Endometrium (tissue), 2 donors: ENCODE measurements around the gene BCAT1.
A peak's percentile ranks its signal among the peaks of the same experiment; 100 is the strongest.
"Not testable (repeated sequence)": the region's sequence is repeated elsewhere in the genome, so short reads cannot be mapped to it uniquely, and the experiment has no call there.

ENCODE experiments used
- FAIRE-seq: peaks from 2 replicates; lab custom pipeline; 2012; peaks lifted over from hg19 to GRCh38; lab: Jason Lieb, UNC
- donor health status: control.
- donor health status: control.

BCAT1 gene

DNA sequence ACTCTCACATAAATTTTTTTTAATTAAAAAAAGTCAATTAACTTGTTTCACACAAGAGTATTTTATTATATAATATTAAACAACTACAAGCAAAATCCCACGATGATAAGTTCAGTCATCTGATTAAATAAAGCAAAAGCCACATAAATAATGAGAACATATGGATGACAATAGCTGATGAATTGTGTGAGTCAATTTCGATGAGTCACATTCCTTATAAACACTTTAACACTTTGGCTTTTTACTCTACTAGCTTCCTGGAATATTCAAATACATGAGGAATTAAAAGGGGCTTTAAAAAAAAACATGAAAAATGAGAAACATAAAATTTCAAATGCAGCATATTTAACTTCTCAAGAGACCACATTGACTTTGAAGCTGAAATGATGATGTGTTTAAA lies 95.3 kb downstream of the BCAT1 start:
- FAIRE-seq, result no peak

DNA sequence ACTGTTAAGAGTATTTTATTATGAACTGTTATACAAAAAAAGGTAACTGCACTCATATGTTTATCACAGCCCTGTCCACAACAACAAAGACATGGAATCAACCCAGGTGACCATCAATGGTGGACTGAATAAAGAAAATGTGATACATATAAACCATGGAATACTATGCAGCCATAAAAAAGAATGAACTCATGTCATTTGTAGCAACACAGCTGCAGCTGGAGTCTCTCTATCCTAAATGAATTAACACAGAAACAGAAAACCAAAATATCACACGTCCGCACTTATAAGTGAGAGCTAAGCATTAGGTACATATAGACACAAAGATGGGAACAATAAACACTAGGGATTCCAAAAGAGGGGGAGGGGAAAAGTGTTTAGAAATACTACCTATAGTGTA lies 95.8 kb downstream of the BCAT1 start:
- no peak for FAIRE-seq

DNA sequence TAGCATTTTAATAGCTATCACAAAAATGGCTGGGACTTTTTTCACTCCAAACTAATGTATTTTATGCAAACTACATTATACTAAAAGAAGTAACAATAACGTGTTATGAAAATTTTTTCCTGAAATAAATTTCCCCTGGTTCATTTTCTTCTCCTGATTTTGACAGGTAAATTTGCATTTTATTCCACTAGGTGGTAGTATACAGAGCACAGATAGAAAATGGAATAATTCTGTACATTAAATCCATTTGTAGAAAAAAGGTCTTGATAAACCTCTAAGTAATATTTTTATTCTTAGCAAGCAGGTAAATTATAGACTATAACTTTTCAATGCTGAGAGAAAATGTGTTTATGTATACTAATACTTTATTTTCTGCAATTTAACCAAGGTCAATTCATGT lies 96.5 kb downstream of the BCAT1 start:
- FAIRE-seq, result peak; percentile 59

DNA sequence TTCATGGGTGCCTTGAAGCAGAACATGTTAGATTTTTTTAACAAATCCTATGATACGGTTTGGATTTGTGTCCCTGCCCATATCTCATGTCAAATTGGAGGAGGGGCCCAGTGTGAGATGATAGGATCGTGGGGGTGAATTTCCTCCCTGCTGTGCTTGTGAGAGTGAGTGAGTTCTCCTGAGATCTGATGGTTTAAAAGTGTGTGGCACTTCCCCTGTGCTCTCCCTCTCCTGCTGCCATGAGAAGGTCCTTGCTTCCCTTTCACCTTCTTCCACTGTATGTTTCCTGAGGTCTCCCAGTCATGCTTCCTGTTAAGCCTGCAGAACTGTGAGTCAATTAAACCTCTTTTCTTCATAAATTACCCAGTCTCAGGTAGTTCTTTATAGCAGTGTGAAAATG lies 97.0 kb downstream of the BCAT1 start:
- FAIRE-seq, result not testable (repeated sequence)

DNA sequence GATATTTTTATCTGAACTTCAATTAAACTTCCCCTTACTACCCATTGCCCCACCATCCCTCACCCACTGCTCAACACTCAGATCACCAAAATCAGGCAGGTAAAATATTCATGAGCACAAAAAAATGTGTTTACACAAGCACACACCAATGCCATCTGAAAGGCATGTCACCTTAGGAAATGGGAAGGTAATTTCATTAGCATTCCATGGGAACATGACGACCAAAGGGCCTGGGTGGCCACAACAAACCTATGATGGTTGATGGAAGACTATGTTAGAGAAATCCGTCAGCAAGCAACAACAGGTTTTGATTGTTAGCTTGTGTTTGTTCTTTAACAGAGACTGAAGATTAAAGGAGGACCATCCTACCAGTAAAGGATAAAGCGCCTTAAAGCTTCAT lies 97.6 kb downstream of the BCAT1 start:
- FAIRE-seq, result no peak

DNA sequence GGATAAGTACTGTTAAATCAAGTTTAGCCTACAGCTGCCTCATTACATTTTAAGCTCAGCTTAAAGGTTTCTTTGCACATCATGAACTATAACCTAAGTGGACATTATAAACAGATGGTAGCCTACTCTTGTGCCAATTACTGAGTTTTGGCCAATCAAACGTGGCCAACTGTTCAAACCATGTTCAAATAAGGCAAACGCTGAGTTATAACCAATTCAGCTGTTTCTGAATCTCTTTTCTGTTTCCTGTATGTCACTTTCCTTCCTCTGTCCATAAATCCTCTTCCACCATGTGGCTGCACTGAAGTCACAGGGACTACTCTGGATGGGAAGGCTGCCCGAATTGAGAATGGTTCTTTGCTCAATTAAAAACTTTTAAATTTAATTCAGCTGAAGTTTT lies 98.4 kb downstream of the BCAT1 start:
- FAIRE-seq, result no peak

DNA sequence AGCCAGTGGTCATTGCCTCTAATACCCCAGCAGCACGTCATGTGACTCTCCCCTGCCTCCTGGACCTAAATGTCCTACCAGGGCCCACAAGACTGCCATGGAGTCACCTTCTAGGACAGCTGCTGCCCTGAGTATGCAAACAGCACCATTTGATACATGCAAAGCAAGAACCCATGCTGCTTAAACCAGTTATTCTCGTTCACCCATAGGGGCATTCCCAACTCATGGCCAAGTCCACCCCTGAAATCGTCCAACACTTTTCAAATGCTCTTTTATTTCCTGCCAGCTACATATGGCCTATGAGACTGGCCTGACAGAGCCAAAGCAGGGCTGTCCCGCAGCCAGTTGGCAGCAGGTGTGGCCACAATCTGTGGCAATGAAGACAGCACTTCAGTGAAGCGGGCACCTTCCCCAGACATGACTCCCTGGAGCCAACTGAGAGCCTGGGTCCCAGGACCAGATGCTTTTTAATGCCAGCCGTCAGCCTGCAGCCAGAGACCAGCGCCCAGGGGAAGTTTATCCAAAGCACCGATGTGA lies 99.9 kb downstream of the BCAT1 start:
- FAIRE-seq, result no peak

DNA sequence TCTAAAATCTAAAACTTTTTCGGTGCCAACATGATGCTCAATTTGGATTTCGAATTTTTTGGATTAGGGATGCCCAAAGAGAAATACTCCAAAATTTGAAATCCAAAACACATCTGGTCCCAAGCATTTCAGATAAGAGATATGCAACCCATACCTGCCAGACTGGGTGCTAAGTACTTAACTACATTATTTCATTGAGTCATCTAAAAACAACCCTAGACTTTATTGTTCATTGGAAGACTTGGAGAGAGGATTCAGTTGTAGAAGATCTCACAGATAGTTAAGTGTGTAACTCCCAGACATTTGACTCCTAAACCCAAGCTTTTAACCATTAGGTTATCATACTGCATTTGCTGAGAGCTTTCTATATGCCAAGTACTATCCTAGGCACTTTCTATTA lies 102.2 kb downstream of the BCAT1 start:
- no peak for FAIRE-seq

DNA sequence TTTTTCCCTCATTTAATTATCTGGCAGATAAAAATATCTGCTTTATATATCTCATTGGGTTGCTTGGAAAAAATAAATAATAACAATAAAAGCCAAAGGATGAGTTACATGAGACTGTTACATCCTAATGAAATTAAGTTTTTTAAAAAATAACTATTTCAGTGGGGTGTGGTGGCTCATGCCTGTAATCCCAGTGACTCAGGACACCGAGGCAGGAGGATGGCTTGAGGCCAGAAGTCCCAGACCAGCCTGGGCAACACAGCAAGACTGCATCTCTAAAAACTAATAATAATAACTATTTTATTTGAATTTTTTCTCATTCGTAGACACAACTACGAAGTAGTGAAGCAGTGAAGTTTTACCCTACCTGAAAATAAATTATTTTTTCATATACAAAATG lies 103.3 kb downstream of the BCAT1 start:
- no peak for FAIRE-seq

DNA sequence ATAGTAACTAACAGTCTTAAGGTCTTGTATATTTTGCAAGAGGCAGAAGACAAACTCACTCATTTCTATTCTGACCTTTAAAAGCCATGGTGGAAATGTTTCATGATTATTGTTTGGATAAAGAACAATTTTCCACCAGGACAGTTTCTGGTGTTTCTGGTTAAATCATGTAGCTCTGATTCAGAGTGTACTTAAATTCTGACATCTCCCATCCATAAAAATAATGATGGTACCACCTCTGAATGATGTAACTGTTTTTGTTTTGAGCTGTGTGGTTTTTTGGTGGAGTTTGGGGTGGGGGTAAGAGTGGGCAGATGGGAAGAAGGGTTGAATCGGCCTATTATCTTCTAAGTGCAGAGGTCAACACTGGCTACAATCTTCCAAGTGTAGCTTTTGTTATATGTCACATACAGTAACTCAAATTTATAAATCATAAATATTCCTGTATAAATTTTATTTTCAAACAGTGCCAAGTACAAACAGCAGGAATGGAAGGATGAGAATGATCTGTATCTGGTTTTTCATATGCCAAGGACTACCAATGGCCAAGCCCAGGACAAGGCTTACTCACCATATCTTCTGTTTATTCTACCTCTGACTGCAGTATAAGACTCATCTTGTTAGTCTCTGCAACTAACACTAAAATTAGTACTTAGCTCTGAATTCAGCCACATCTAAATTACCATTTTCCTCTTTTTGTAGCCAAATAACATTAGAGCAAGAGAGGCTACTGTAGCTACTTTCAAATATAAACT lies 108.7 kb downstream of the BCAT1 start:
- no peak for FAIRE-seq

DNA sequence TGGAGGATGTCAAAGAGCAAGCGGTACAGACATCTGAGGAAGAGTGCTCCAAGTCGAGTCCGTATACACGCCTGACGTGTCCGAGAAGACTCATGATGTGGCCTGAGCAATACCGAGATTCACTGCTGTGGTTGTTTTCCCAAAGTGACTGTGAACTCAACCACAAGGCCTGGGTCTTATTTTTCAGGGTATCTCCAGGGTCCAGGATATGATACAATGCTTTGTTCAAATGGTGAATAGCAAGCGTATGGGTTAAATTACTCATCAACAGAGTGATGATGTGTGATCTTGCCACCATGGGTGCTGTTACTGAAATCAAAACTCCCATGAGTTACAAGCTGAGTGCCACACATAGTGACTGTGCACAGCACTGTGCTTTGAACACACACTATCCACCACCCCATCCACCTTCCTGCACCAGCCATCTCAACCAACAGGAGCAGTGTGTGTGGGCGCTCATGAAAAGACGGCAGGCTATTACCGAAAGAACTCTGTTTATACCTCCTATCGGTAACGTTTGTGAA lies 109.6 kb downstream of the BCAT1 start:
- FAIRE-seq, result no peak

DNA sequence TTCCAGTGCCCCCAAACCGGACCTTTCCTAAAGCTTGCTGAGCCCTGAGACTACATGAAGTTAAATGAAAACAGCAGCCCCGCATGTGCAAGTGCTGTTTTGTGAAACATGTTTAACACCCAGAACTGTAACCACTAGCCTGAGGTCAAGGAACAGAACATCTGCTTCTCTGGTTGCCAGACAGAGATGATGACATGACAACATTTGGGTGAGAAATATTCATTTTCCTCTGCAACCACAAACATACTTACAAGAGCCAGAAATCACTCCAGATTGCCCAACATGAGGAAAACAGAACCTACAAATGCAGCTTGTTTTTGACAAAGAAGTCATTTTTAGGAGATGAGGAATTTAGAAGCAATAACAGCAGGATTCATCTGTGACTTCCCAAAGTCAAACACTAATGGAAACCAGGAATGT lies 110.4 kb downstream of the BCAT1 start:
- FAIRE-seq, result peak; percentile 95

DNA sequence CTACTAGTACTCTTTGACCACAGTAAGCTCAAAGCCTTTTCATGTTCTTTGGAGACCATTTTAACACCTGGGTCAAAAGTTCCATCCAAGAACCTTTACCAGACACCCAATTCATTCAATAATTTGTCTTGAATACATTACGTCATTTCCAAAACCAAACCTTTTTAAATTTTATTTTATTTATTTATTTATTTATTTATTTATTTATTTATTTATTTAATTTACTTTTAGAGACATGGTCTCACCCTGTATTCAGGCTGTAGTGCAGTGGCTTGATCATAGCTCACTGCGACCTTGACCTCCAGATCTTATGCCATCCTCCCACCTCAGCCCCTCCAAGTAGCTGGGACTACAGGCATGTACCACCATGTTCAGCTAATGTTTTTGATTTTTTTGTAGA lies 113.5 kb downstream of the BCAT1 start:
- FAIRE-seq, result no peak

DNA sequence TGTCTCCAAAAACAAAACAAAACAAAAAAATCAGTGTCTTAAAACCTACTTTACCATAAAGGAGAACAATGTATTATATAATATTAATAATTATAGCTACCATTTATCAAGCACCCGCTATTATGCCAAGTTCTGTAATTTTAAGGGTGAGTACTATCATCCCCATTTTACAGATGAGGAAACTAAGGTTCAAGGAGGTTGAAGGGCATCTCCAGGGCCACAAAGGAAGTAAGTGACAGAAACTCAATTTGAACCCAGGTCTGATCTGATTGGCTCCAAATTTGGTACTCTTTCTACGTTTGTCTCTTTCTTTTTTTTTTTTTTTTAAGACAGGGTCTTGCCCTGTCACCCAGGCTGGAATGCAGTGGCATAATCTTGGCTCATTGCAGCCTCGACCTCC lies 115.4 kb downstream of the BCAT1 start:
- FAIRE-seq, result no peak

DNA sequence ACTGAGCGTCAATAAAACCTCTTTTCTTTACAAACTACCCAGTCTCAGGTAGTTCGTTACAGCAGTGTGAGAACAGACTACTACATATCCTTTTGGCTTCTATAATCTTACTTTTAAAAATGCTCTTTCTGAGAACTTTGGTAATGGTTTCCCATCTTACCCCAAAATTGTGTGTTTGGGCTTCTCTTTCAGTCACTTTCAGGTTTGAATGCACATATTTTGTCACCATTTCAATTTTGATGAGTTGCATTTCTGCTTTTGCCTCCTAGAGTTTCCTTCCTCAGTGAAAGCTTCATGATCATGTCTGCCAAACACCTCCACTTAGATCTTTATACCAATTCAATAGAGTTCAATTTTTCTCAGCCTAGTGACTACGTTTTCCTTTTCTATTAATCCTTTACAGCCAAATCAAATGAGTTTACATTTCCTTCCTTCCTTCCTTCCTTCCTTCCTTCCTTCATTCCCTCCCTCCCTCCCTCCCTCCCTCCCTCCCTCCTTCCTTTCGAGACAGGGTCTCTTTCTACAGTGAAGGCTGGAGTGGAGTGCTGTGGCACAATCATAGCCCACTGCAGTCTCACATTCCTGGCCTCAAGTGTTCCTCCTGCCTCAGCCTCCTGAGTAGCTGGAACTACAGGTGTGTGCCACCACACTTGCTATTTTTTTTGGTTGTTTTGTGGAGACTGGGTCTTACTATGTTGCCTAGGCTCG lies 124.9 kb downstream of the BCAT1 start:
- no peak for FAIRE-seq

DNA sequence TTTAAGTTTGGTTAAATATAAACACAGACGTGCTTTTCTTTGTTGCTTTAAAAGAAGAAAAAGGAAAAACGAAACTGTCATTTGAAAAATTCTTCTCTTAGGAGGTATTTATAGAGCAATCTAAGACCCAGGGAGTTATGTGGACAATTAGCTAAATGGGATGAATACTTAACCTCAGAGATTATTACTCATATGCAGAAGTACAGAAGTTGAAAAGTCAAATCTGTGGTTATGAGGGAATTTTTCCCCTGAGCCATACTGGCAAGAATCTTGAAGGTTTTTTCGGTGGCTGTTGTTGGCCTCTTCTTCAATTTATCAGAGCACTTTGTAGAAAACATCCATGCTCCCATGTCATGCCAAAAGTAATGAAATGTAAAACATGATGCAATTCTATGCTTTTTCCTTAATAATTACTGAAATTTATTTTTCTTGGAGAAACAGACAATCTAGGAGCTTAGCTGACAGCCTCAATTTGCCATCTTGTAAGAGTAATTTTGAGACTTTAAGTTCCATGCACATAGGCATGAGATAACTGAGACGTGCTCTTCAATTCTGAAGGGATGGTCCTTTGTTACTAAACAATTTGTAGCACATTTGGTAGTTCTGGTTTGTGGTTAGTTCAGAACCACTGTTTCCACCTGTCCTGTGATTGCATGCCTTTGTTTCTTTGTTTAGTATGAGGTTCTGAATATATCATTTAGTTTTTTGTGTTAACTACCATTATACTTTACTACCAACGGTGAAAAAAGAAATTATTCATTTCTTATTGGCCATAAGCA lies 126.6 kb downstream of the BCAT1 start:
- FAIRE-seq, result no peak

DNA sequence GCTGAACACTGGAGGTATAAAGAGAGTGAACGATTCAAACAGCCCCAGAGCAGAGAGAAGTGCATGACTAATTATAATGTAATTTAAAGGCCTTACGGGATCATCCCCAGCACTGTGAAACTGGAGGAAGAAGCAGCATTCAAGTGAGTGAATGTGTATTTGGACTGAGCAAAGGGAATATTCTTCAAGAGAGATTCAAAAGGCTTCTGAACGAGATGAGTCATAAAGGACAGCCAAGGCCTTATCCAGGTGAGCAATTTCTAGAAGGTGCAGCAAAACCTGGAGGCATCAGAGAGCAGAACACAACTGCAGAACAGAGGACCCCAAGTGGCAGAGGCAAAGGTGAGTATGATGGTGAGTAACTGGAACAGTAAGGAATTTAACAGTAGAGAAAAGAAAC lies 127.2 kb downstream of the BCAT1 start:
- no peak for FAIRE-seq

DNA sequence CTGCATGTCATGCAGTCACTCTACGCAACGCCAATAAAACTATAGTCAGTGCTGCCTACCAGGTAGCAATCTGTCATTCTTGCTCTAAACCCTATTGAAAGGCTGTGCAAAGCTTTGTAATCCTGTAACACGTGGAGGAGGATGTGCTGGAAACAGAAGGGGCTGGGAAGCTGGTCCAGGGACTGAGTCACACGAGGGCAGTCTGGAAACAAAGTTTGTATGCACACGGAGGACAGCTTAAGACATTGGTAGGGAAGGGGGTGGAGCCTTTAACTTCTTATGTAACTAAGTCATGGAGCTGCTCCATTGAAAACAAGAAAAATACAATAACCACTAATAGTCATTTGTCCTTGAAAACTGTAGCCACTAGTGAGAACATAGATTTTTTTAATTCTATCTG lies 128.0 kb downstream of the BCAT1 start:
- FAIRE-seq, result no peak

DNA sequence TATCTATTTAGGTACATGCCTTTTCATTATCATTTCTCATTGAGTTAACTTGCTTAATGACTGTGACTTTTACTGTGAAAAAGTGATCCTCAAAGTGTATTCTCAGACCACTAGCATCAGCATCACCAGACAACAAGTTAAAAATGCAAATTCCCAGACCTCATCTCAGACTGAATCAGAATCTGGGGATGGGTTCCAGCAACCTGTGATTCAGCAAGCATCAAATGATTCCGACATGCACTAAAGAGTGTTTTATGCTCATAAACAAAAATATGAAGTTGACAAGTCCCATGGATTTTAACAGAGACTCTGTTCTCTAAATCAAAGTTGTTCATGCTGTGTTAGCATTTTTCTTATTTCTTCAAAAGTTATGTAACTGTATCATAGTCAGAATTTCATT lies 130.6 kb downstream of the BCAT1 start:
- no peak for FAIRE-seq

DNA sequence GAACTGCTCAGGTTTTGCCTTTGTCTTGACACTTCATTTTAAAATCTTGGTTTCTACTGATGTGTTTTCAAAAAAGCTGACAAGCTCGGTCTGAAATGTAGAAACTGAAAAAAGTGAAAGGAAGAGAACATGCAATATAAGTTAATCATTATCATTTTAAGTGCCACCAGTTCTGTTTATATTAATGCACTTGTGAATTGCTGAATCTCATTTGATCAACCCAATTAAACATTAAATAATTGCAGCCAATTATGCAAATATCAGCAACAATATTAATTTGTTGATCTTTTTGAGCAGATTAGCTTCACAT lies 133.8 kb downstream of the BCAT1 start:
- FAIRE-seq, result no peak

DNA sequence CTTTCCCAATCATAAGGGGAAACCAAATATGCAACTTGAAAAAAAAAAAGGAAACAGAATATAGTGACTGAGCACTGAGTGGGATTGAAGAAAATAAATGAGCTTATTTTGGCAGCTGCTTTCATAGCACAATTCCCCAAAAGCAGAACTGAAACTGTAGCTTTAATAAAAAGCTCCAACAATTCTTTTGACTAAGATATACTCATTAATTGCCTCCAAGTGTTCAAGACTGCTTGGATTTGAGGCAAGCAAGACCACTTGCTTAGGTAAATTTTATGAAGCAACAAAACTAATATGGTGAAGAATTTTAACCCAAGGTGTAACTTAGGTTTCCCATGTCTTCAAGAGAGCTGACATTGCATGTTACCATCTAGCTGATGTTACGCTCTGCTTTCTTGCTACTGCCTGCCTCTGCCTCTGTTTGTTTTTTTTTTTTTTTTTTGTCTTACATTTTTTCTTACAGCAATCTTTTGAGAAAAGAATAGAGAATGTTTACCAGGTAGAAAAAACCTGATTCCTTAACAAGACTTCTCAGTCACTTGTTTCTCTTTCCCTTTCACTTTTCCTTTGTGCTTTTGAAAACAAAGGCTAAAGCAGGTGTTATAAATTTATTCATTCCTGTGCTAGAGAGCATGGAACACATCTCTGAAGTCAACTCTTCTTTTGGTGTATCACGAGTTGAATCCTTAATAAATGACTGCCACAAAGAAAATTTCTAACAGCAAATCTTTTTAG lies 134.4 kb downstream of the BCAT1 start:
- FAIRE-seq, result no peak

DNA sequence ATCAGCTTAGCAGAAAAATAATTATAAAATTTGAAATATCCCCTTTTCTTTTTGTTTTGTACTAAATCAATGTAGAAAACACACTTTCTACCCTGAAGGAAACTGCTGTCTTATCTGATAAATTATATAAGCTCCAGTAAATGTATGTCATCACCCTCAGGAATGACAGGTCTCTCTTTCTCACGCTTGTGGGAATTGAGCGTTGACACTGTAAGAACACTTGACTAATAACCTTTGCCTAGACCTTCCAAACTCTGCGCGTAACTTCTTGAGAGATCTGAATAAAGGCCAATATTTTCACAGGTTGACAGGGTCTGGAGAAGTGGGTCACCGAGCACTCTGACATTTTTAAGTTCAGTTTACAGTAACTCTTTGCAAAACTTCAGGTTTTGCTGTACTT lies 138.5 kb downstream of the BCAT1 start:
- no peak for FAIRE-seq
